Suprapubic skin (tissue), 4 donors: ENCODE measurements around the gene COL4A1. TPM values are rescaled to one million over a fixed set of nuclear protein-coding genes. Genes with fewer than 3 reads are reported as not detected.

Source experiments
- DNase-seq, 2 donors: peaks; one replicate each; pipeline ENCODE4 v3.0.0-alpha.2; 2019; ENCODE audit warnings: low spot score in 2 of 2
- H3K27ac ChIP-seq: fragments of 200-600 bp; sonication (generic); one replicate; pipeline ENCODE4 v1.5.1; 2019
- H3K27me3 ChIP-seq: fragments of 200-600 bp; sonication (generic); one replicate; pipeline ENCODE4 v1.5.1; 2019
- H3K36me3 ChIP-seq: fragments of 200-600 bp; sonication (generic); one replicate; pipeline ENCODE4 v1.5.1; 2019
- H3K4me1 ChIP-seq: fragments of 200-600 bp; sonication (generic); one replicate; pipeline ENCODE4 v1.5.1; 2019
- H3K4me3 ChIP-seq: fragments of 200-600 bp; sonication (generic); one replicate; pipeline ENCODE4 v1.5.1; 2019; ENCODE audit warnings: mild to moderate bottlenecking
- H3K9me3 ChIP-seq: fragments of 200-600 bp; sonication (generic); one replicate; pipeline ENCODE4 v1.5.1; 2019
- EP300 ChIP-seq: sonication (generic); formaldehyde crosslinking; IDR thresholded peaks from one replicate; pipeline ENCODE4 v1.6.1; 2017; ENCODE audit warnings: antibody characterized with exemption
- POLR2A ChIP-seq, 2 donors: fragments of 450-650 bp; IDR thresholded peaks; one replicate each; pipeline ENCODE4 v1.6.1; 2017; ENCODE audit warnings: antibody characterized with exemption in 2 of 2, mild to moderate bottlenecking in 2 of 2, moderate library complexity in 2 of 2
- POLR2AphosphoS5 ChIP-seq, 3 donors: sonication (generic); formaldehyde crosslinking; IDR thresholded peaks; one replicate each; pipeline ENCODE4 v1.6.1; 2017; ENCODE audit warnings: antibody characterized with exemption in 3 of 3
- WGBS: methylation state at CpG from one replicate; pipeline ENCODE4 v1.1.5; 2018; 5-methylcytosine and 5-hydroxymethylcytosine counted together
- total RNA-seq, 4 donors: library from RNA; depleted of rRNA; stranded (reverse); fragments of >200 nt; gene quantifications; one replicate each; pipeline ENCODE4 v1.1.0, GENCODE V29; 2016
- TF ChIP-seq, protein P1 (sequence below), 2 donors: fragments of 200-600 bp in 1 of 2; fragments of 450-650 bp in 1 of 2; sonication (generic) in 1 of 2; IDR thresholded peaks; one replicate each; pipeline ENCODE4 v1.5.1; 2016 to 2019; ENCODE audit warnings: antibody characterized with exemption in 2 of 2, mild to moderate bottlenecking in 1 of 2, moderate library complexity in 1 of 2

COL4A1 gene
- total RNA-seq, 4 donors from 2014 or later: 36.7 to 60.8 (median 43.6) TPM

DNA sequence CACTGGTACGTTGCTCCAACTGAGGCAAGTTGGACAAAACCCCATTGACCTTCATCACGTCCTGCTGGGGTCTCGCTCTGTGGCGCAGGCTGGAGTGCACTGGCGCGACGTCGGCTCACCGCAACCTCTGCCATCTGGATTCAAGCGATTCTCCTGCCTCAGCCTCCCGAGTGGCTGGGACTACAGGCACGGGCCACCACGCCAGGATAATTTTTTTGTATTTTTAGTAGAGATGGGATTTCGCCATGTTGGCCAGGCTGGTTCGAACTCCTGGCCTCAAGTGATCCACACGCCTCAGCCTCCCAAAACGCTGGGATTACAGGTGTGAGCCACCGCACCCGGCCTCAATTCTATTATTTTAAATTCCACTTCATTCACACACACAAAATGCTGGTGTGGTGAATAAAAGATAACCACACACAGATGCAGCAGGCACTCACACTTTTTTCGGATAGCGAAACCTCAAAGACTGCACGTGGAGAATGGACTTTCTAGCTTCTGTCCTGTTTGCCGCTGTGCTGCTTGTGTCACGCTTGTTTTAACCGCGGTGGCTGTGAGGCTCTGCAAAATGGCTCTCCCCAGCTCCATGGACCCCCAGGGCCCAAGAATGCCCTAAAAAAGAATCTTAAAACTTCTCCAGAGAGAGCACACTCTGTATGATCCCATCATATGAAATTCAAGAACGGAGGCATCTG, 58.4 kb downstream of the COL4A1 start:
- no peak for TF ChIP-seq POLR2A (IDR thresholded peaks at IDR 0.05)
- TF ChIP-seq EP300: no peak
- no peak for TF ChIP-seq POLR2AphosphoS5 (IDR thresholded peaks at IDR 0.05)
- peak overlapping the region; percentile 77 for H3K27ac ChIP-seq
- no peaks in the 10 kb centered on the region for H3K36me3 ChIP-seq
- H3K4me3 ChIP-seq: no peak overlapping the region
- H3K27me3 ChIP-seq: no peaks in the 10 kb centered on the region
- WGBS: 95% methylated on average over 20 of the region's 27 CpGs
- H3K9me3 ChIP-seq: no peaks in the 10 kb centered on the region
- peaks cover 54% of the 10 kb centered on the region for H3K4me1 ChIP-seq
- no peak for DNase-seq

DNA sequence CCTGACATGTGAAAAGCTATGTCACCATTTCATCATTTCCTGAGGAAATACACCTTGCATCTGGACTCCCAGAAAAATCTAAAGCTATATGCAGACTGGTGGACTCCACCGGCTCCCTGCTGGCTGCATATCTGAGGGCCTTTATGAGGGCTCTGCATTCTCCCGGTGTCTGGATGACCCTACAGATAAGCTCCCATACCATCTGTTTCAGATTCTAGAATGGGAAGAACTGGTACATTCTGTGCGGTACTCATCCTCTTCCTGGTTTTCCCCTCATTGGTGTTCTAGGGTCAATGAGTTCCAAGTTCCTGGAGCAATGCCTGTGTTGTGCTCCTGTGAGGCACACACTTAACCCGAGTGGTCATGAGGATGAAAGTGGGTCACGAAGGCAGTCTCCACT, 60.4 kb downstream of the COL4A1 start:
- WGBS: 73% methylated on average over 5 of the region's 5 CpGs
- Histone ChIP-seq H3K27me3 (no peaks in the 10 kb centered on the region), H3K9me3 (no peaks in the 10 kb centered on the region), H3K27ac (peak overlapping the region; percentile 42), H3K4me3 (no peak overlapping the region), H3K4me1 (peaks cover 54% of the 10 kb centered on the region), H3K36me3 (no peaks in the 10 kb centered on the region)
- TF ChIP-seq, protein P1, sequence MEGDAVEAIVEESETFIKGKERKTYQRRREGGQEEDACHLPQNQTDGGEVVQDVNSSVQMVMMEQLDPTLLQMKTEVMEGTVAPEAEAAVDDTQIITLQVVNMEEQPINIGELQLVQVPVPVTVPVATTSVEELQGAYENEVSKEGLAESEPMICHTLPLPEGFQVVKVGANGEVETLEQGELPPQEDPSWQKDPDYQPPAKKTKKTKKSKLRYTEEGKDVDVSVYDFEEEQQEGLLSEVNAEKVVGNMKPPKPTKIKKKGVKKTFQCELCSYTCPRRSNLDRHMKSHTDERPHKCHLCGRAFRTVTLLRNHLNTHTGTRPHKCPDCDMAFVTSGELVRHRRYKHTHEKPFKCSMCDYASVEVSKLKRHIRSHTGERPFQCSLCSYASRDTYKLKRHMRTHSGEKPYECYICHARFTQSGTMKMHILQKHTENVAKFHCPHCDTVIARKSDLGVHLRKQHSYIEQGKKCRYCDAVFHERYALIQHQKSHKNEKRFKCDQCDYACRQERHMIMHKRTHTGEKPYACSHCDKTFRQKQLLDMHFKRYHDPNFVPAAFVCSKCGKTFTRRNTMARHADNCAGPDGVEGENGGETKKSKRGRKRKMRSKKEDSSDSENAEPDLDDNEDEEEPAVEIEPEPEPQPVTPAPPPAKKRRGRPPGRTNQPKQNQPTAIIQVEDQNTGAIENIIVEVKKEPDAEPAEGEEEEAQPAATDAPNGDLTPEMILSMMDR (IDR thresholded peaks at IDR 0.05): no peak
- TF ChIP-seq POLR2AphosphoS5 (IDR thresholded peaks at IDR 0.05) (no peak), POLR2A (IDR thresholded peaks at IDR 0.05) (no peak), EP300 (no peak)
- DNase-seq: no peak

GRCh38 chr13:110245416-110245899, 61.5 kb downstream of the COL4A1 start:
- Histone ChIP-seq H3K4me3 (no peak overlapping the region), H3K27ac (no peak overlapping the region), H3K9me3 (no peaks in the 10 kb centered on the region), H3K27me3 (no peaks in the 10 kb centered on the region), H3K4me1 (peaks cover 43% of the 10 kb centered on the region), H3K36me3 (no peaks in the 10 kb centered on the region)
- TF ChIP-seq POLR2AphosphoS5 (IDR thresholded peaks at IDR 0.05) (no peak), POLR2A (IDR thresholded peaks at IDR 0.05) (no peak), EP300 (no peak)
- TF ChIP-seq, protein P1 (IDR thresholded peaks at IDR 0.05): no peak
- WGBS: 82% methylated on average over 7 of the region's 7 CpGs
- no peak for DNase-seq

DNA sequence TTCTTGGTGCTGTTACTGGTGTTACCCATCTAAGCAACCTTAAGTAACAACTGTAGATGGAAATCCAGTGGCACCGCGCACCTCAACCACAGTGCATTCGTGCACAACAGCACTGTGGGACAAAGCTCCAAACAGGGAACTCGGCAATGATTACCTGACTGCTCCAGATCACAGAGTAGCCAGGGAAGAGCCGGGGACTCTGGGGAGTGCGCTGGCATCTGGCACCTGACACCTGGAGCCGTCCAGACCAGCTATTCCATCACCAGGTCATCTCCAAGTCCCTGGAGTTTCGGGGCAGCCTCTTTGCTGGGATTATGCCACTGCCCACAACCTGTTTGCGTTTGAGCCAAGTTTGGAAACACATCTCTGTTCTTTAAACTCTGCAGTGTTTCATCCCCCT, 62.0 kb downstream of the COL4A1 start:
- no peaks in the 10 kb centered on the region for H3K27me3 ChIP-seq
- H3K9me3 ChIP-seq: no peaks in the 10 kb centered on the region
- no peak for DNase-seq
- H3K36me3 ChIP-seq: no peaks in the 10 kb centered on the region
- peak overlapping the region; percentile 20 for H3K27ac ChIP-seq
- H3K4me3 ChIP-seq: no peak overlapping the region
- TF ChIP-seq EP300 (no peak), POLR2A (IDR thresholded peaks at IDR 0.05) (no peak), POLR2AphosphoS5 (IDR thresholded peaks at IDR 0.05) (no peak)
- TF ChIP-seq, protein P1 (IDR thresholded peaks at IDR 0.05): no peak
- H3K4me1 ChIP-seq: peaks cover 38% of the 10 kb centered on the region
- WGBS: 83% methylated on average over 9 of the region's 9 CpGs

DNA sequence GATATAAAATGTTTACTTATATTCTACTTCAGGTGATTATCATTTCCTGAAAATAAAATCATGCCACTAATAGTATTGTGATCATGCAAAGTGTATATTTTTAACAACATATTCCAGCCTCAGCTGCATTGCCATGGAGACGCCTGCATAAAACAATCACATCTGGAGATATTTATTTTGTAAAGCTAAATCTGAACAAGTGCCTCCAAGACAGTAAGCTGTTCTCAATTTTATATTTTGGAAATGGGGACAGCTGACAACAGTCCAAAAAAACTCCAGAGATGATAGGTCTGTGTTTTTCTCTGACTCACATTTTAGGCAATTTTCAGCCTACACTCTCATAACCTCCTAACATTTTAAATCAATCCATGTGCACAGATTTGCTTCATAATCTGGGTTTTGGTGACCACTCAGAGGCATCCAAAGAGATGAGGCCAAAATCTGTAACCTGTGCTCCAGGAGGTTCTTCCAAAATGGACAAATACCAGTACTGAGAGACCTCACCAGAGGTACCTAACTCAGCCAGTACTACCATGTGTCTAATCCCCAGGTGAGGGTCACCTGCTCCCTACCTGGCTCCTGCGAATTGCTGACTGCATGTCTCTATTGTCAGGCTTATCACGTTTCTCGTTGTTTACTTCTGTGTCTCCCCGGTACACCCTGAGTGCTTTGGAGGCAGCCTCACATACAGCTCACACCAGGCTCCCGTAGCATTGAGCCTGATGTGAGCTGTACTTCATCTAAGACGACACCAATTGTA, 62.7 kb downstream of the COL4A1 start:
- peaks cover 43% of the 10 kb centered on the region for H3K4me1 ChIP-seq
- 72% methylated on average over 7 of the region's 7 CpGs for WGBS
- H3K27ac ChIP-seq: no peak overlapping the region
- H3K4me3 ChIP-seq: no peak overlapping the region
- TF ChIP-seq EP300 (no peak), POLR2A (IDR thresholded peaks at IDR 0.05) (no peak), POLR2AphosphoS5 (IDR thresholded peaks at IDR 0.05) (no peak)
- TF ChIP-seq, protein P1 (IDR thresholded peaks at IDR 0.05): no peak
- no peaks in the 10 kb centered on the region for H3K27me3 ChIP-seq
- DNase-seq: no peak
- H3K9me3 ChIP-seq: no peaks in the 10 kb centered on the region
- H3K36me3 ChIP-seq: no peaks in the 10 kb centered on the region
